Astrocyte of the hippocampus (primary cell): ENCODE results near the gene FBXO42.
"Not testable (repeated sequence)": the region's sequence is repeated elsewhere in the genome, so short reads cannot be mapped to it uniquely, and the experiment has no call there.

Experiments used
- DNase-seq: peaks from one replicate; pipeline ENCODE4 v3.0.0; 2011; ENCODE audit warnings: low read depth, low spot score

Gene FBXO42

GRCh38 chr1:16372535-16373285 is 20.4 kb upstream of the FBXO42 start:
- no peak for DNase-seq

- DNase-seq = peak; percentile 26
Observed at GRCh38 chr1:16371725-16372124, 19.4 kb upstream of the FBXO42 start.

DNA sequence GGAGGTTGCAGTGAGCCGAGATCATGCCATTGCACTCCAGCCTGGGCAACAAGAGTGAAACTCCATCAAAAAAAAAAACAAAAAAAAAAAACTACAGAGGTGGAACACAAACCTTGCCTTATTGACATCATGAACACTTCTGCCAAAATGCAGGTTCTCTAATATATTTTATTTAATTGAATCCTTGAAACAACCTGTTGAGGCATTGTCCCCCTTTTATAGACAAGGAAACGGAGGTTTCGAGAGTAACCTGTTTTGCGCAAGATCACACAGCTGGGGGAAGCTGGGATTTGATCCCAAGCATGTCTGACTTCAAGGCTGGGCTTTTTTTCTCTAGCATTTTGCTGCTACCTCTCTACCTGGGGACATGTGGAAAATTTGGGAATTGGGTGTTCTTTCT is 17.5 kb upstream of the FBXO42 start:
- no peak for DNase-seq

- DNase-seq = peak; percentile 24
Observed at GRCh38 chr1:16367968-16368890, 15.9 kb upstream of the FBXO42 start.

GRCh38 chr1:16367258-16367967 is 15.1 kb upstream of the FBXO42 start:
- DNase-seq = peak; percentile 92

GRCh38 chr1:16366722-16367257 is 14.5 kb upstream of the FBXO42 start, which contains the start of gene SZRD1:
SZRD1 (plus strand) TSS chr1:16367242; CDS start chr1:16367258, 16 bp downstream.
- DNase-seq = peak; percentile 100

GRCh38 chr1:16365146-16365498 is 12.8 kb upstream of the FBXO42 start:
- not testable (repeated sequence) for DNase-seq

DNA sequence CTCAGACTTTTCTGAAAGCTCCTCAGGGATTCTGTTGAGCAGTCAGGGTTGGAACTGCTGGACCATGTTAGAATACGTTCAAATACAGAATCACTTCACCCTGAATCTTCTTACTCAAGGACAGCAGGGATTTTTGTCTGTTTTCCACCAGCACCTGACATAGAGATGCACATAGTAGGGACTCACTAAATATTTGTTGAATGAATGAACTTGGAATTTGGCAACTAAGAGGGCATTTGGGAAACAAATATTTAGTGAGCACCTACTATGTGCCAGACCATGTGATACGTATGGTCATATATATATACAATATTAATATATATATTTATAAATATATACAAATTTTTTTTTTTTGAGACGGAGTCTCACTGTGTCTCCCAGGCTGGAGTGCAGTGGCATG is 4.6 kb upstream of the FBXO42 start:
- DNase-seq = no peak

GRCh38 chr1:16354619-16355018 is 2.3 kb upstream of the FBXO42 start:
- DNase-seq = no peak

DNA sequence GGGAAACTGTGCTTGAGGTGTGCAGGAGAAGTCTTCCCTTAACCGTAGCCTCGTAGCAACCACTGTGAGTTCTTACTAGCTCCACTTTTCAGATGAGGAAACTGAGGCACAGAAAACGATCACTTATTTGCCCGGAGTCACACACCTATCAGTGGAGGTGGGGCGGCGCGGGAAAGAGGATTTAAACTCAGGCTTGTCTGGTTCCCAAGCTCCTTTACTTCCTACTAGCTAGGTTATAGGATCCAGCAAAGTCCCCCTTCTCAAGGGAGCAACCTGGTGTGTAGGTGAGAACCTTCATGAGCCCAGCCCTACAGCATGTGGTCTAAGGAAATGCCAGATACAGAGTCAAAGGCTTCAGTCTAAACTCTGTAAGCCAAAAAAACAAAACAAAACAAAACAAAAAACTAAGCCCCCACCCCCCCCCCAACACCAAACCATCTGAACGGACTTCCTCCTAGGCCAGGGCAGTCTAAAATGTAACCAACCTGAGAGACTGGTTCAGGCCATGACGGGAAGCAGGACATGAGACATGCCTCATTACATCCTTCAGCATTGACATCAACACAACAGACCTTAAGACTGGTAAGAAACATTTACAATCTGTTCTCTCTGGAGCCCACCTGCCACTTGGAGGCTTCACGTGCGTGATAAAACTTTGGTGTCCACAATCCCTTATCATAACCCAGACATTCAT is 709 bp upstream of the FBXO42 start:
- no peak for DNase-seq

DNA sequence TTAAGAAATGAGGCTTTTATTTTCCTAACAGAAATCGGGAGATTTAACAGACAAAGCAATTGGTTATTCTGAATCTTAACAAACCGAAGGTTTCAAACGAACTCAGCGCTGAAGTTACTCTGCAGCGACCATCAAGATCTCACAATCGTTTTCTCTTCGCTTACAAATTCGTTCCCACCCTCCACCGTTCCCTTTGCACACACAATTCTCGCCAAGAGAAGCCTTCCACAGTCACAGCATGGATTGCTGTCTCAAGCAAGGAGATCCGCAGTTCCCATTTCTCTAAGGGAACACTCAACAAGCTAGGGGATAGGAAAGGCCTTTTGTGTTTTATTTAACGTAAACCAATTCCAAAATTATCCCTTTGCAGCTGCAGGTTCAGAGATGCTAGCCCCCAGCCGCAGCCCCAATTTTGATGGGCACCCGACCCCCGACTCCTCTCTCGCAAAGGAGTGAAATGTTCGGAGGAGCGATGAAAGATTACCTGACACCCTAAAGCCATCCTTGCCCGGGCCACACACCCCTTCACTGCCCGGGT is 755 bp downstream of the FBXO42 start:
- peak; percentile 48 for DNase-seq

GRCh38 chr1:16349847-16350406 is 2.4 kb downstream of the FBXO42 start:
- no peak for DNase-seq

DNA sequence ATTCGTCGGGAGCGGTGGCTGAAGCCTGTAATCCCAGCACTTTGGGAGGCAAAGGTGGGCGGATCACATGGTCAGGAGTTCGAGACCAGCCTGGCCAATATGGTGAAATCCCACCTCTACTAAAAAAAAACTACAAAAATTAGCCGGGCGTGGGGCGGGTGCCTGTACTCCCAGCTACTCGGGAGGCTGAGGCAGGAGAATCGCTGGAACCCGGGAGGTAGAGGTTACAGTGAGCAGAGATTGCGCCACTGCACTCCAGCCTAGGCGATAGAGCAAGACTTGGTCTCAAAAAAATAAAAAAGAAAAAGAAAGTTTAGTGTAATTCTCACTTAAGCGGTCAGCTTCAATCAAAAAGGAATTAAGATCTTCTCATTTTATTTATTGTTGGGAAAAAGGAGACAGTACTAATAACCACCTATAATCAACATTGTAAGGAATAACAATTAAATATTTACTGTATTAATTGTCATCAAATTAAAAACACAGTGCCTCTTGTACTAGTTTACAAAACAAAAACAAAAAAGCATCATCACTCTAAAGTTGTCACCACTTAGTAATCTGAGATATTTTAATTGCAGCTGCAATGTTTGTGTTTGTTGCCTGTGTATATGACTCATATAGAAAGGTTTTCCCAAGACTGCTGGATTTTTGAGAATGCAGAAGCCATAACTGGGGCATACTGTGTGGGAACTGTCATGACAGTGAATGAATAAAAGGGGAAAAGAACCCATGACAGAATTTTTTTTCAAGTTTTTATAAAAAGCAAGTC is 3.7 kb downstream of the FBXO42 start:
- peak; percentile 83 for DNase-seq

DNA sequence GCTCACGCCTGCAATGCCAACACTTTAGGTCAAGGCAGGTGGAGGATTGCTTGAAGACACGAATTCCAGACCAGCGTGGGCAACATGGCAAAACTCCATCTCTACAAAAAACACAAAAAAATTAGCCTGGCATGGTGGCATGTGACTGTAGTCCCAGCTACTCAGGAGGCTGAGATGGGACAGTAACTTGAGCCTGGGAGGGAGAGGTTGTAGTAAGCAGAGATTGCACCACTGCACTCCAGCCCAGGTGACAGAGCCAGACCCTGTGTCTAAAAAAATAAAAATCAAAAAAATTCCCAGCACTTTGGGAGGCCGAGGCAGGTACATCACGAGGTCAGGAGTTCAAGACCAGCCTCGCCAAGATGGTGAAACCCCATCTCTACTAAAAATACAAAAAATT is 9.0 kb downstream of the FBXO42 start:
- not testable (repeated sequence) for DNase-seq

- no peak for DNase-seq
Observed at GRCh38 chr1:16342331-16343062, 9.8 kb downstream of the FBXO42 start.

GRCh38 chr1:16340673-16341072 is 11.6 kb downstream of the FBXO42 start:
- DNase-seq = no peak

- no peak for DNase-seq
Observed at GRCh38 chr1:16338961-16339360, 13.3 kb downstream of the FBXO42 start.

DNA sequence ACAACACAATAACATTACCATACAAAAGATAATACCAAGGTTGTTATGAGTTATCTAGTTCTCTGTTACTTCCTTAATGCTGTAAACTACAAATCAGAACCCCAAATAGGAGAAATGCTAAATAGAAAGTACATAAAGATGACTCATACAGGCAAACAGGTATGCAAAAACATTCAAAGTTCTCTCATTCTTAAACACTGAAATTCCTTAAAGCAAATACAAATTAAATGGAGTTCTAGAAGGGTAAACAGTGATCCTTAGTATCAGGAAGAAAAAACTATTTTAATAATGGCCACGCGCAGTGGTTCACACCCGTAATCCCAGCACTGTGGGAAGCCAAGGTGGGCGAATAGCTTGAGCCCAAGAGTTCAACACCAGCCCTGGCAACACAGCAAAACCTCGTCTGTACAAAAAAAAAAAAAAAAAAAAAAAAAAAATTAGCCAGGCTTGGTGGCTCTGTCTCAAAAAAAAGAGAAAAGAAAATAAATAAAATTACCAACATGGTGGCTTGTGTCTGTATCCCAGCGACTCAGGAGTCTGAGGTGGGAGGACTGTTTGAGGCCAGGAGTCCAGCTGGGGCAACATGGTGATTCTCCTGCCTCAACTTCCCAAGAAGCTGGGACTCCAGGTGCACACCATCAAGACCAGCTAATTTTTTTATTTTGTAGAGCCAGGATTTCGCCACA is 17.5 kb downstream of the FBXO42 start:
- DNase-seq = no peak
